HepG2 (cell line): ENCODE results near the gene CEACAM4. TPM values are rescaled to one million over a fixed set of nuclear protein-coding genes. Genes with fewer than 3 reads are reported as not detected.

Experiments used
- ATAC-seq: fragments of 200-7000 bp; cut with Tn5 transposase; 3 replicates; pipeline ENCODE4 v1.9.1; 2020; ENCODE audit warnings: mild to moderate bottlenecking, moderate library complexity
- BruUV-seq: library from RNA; stranded (reverse); fragments of 400-500 nt; replicated peaks from 2 replicates; lab custom pipeline; 2021; lab: Mats Ljungman, UMichigan
- CTCF ChIA-PET: fragments of 300-600 bp; formaldehyde crosslinking; extraction: SDS; loops from one replicate; lab custom pipeline; 2021; ENCODE audit warnings: low total read pairs, inconsistent platforms, low intra/inter-chr PET ratio; lab: Yijun Ruan, JAX
- POLR2A ChIA-PET: fragments of 350-600 bp; sonication (Branson Sonifier 250); formaldehyde crosslinking; loops from one replicate; lab custom pipeline; 2020; ENCODE audit warnings: antibody characterized with exemption, inconsistent platforms; lab: Yijun Ruan, JAX
- DNase-seq: peaks from one replicate; pipeline ENCODE4 v3.0.0-alpha.2; 2015; ENCODE audit warnings: low spot score
- FAIRE-seq: peaks from 3 replicates; lab custom pipeline; 2011; peaks lifted over from hg19 to GRCh38; lab: Jason Lieb, UNC
- H2AFZ ChIP-seq: one replicate; pipeline ENCODE4 v1.6.1; 2011; ENCODE audit warnings: low read length, inconsistent platforms
- H3K27ac ChIP-seq: fragments of 300-600 bp; 3 replicates; pipeline ENCODE4 v1.8.0; 2011; ENCODE audit warnings: mixed run types, mild to moderate bottlenecking, mixed read lengths, low read length, inconsistent platforms; ENCODE audit not compliant: insufficient read depth; ENCODE audit errors: extremely low read length
- H3K27me3 ChIP-seq, 2 experiments: fragments of 200-600 bp in 1 of 2; 2 replicates in 1 of 2; 3 replicates in 1 of 2; pipeline versions ENCODE4 v1.6.0 to v1.8.0; 2011; ENCODE audit warnings: low read length in 2 of 2, mild to moderate bottlenecking in 2 of 2, moderate library complexity in 2 of 2, inconsistent platforms in 1 of 2; ENCODE audit not compliant: insufficient read depth in 2 of 2, control insufficient read depth in 1 of 2
- H3K36me3 ChIP-seq, 2 experiments: fragments of 200-600 bp in 1 of 2; replicated peaks in 1 of 2; 2 replicates in 1 of 2; 3 replicates in 1 of 2; pipeline versions ENCODE4 v1.5.1 to v1.8.0; 2011; ENCODE audit warnings: low read length in 2 of 2, inconsistent platforms in 1 of 2; ENCODE audit not compliant: insufficient read depth in 2 of 2, control insufficient read depth in 1 of 2
- H3K4me1 ChIP-seq: 2 replicates; pipeline ENCODE4 v1.5.1; 2012; ENCODE audit warnings: low read length, inconsistent platforms; ENCODE audit not compliant: insufficient read depth
- H3K4me2 ChIP-seq: 2 replicates; pipeline ENCODE4 v1.6.0; 2011; ENCODE audit warnings: low read depth, low read length, inconsistent platforms
- H3K4me3 ChIP-seq, 3 experiments: fragments of 200-600 bp in 1 of 3; sonication (generic), shearing (Covaris generic) in 1 of 3; replicated peaks in 1 of 3; 2 replicates each; pipeline ENCODE4 v1.5.1; 2011 to 2016; ENCODE audit warnings: low read length in 3 of 3, inconsistent platforms in 2 of 3, low read depth in 2 of 3, mild to moderate bottlenecking in 2 of 3, control low read depth in 1 of 3, mixed read lengths in 1 of 3; ENCODE audit not compliant: insufficient read depth in 1 of 3
- H3K79me2 ChIP-seq: one replicate; pipeline ENCODE4 v1.6.1; 2011; ENCODE audit warnings: low read length, inconsistent platforms; ENCODE audit not compliant: insufficient read depth
- H3K9ac ChIP-seq: 2 replicates; pipeline ENCODE4 v1.6.0; 2011; ENCODE audit warnings: mild to moderate bottlenecking, low read depth, low read length, inconsistent platforms; ENCODE audit not compliant: insufficient read depth
- H3K9me3 ChIP-seq: 2 replicates; pipeline ENCODE4 v1.5.1; 2012; ENCODE audit warnings: mild to moderate bottlenecking, low read length
- H4K20me1 ChIP-seq: 2 replicates; pipeline ENCODE4 v1.6.0; 2011; ENCODE audit warnings: inconsistent platforms, mild to moderate bottlenecking, low read length, moderate library complexity; ENCODE audit not compliant: insufficient read depth
- BCL6 ChIP-seq: IDR thresholded peaks from 2 replicates; pipeline ENCODE4 v1.6.1; 2016; ENCODE audit warnings: missing genetic modification reagents, missing compliant biosample characterization
- CBFB ChIP-seq: sonication (generic); formaldehyde crosslinking; IDR thresholded peaks from 2 replicates; pipeline ENCODE4 v1.4.0; 2020; ENCODE audit warnings: missing genetic modification reagents
- GABPB1 ChIP-seq: IDR thresholded peaks from 2 replicates; pipeline ENCODE4 v1.6.1; 2016; ENCODE audit warnings: mild to moderate bottlenecking, missing genetic modification reagents, moderate library complexity, missing compliant biosample characterization
- HMGXB4 ChIP-seq, 2 experiments: sonication (generic) in 1 of 2; formaldehyde crosslinking in 1 of 2; IDR thresholded peaks; 2 replicates each; pipeline versions ENCODE4 v1.4.0 to v1.6.1; 2018 to 2020; ENCODE audit warnings: missing genetic modification reagents in 2 of 2, borderline replicate concordance in 1 of 2, low read depth in 1 of 2, mild to moderate bottlenecking in 1 of 2, missing biosample characterization in 1 of 2
- POLR2A ChIP-seq, 2 experiments: IDR thresholded peaks; 2 replicates each; pipeline ENCODE4 v1.6.1; 2011; ENCODE audit warnings: low read depth in 2 of 2, low read length in 2 of 2, mild to moderate bottlenecking in 1 of 2, moderate library complexity in 1 of 2; ENCODE audit not compliant: insufficient read depth in 1 of 2
- POLR2AphosphoS2 ChIP-seq: IDR thresholded peaks from 2 replicates; pipeline ENCODE4 v1.6.1; 2011; ENCODE audit warnings: low read depth, low read length, improper control_type of control experiment
- SIN3B ChIP-seq: fragments of 150-350 bp; IDR thresholded peaks from 2 replicates; pipeline ENCODE4 v1.6.1; 2014; ENCODE audit warnings: low read length
- TCF7 ChIP-seq: sonication (generic); IDR thresholded peaks from 2 replicates; pipeline ENCODE4 v1.6.1; 2016; ENCODE audit warnings: antibody characterized with exemption, low read depth
- TFDP2 ChIP-seq: sonication (generic); formaldehyde crosslinking; IDR thresholded peaks from 2 replicates; pipeline ENCODE4 v1.4.0; 2020; ENCODE audit warnings: missing genetic modification reagents
- WIZ ChIP-seq: sonication (generic); formaldehyde crosslinking; IDR thresholded peaks from 2 replicates; pipeline ENCODE4 v1.5.1; 2020; ENCODE audit warnings: mild to moderate bottlenecking, missing genetic modification reagents
- ZFP91 ChIP-seq: sonication (generic); formaldehyde crosslinking; IDR thresholded peaks from 2 replicates; pipeline ENCODE4 v1.9.0; 2022; ENCODE audit warnings: missing genetic modification reagents, mild to moderate bottlenecking, borderline replicate concordance
- ZNF138 ChIP-seq: sonication (generic); formaldehyde crosslinking; IDR thresholded peaks from 2 replicates; pipeline ENCODE4 v1.5.0; 2020; ENCODE audit warnings: mild to moderate bottlenecking, low read depth, missing genetic modification reagents
- ZNF574 ChIP-seq: sonication (generic); formaldehyde crosslinking; IDR thresholded peaks from 2 replicates; pipeline ENCODE4 v1.4.0; 2020; ENCODE audit warnings: missing genetic modification reagents
- ZNF644 ChIP-seq: IDR thresholded peaks from 2 replicates; pipeline ENCODE4 v1.6.1; 2016; ENCODE audit warnings: low read depth
- ZUFSP ChIP-seq: sonication (generic); formaldehyde crosslinking; IDR thresholded peaks from 2 replicates; pipeline ENCODE4 v1.9.0; 2021; ENCODE audit warnings: missing genetic modification reagents, mild to moderate bottlenecking, borderline replicate concordance
- WGBS: methylation state at CpG from one replicate; pipeline ENCODE4 v1.1.6; 2017; ENCODE audit warnings: low lambda C conversion rate; 5-methylcytosine and 5-hydroxymethylcytosine counted together
- in situ Hi-C: cut with HindIII; loops from 2 replicates; pipeline ENCODE4 v1.10.0; 2017; ENCODE audit warnings: low pct_unique_long_range_greater_than_20kb; ENCODE audit not compliant: extremely low pct_ligation_motif_present
- intact Hi-C: fragments of 100-400 bp; cut with micrococcal nuclease; formaldehyde crosslinking; loops from one replicate; pipeline ENCODE4 v1.10.0; 2022; ENCODE audit not compliant: unreplicated experiment
- polyA plus RNA-seq, 8 experiments: library from polyadenylated mRNA; depleted of rRNA in 3 of 8; stranded (reverse) in 7 of 8; unstranded in 1 of 8; fragments of >200 nt; fragmentation: Illumina TruSeq in 4 of 8; extraction: Trizol in 4 of 8; gene quantifications; 2 replicates each; pipeline versions ENCODE4 v1.2.1 to v1.2.3, GENCODE V29; 2011 to 2016; ENCODE audit warnings: low read depth in 4 of 8, missing spikeins in 1 of 8, mixed read lengths in 1 of 8; ENCODE audit not compliant: insufficient read depth in 1 of 8
- total RNA-seq, 5 experiments: library from RNA; depleted of rRNA; stranded (reverse); fragments of >200 nt; fragmentation: Illumina TruSeq; extraction: Trizol; gene quantifications; 2 replicates each; pipeline ENCODE4 v1.2.3, GENCODE V29; 2016; ENCODE audit warnings: low read depth in 1 of 5

The CEACAM4 gene
- total and polyA plus RNA-seq, 2 of the 13 experiments (the other 11 are each of a cell fraction or from before 2014, with no cell fraction given), result not detected

GRCh38 chr19:41621226-41621625, 5.6 kb downstream of the CEACAM4 start (continued):
- no peak for TF ChIP-seq POLR2AphosphoS2
- TF ChIP-seq, all 625 proteins: peak for 0

- no peak for FAIRE-seq
- intact Hi-C loops, result no loop called here
- POLR2A ChIA-PET, result no interaction called here
- TF ChIP-seq ZNF574 (CRISPR knock-in tag) (no peak), TCF7 (no peak), ZNF644 (CRISPR knock-in tag) (no peak), ZNF138 (CRISPR knock-in tag) (no peak), SIN3B (no peak), POLR2A (IDR thresholded peaks at IDR 0.05; ENCODE audit: insufficient read depth in 1 of 2, low read depth in 2 of 2, low read length in 2 of 2) (no peak), ZFP91 (CRISPR knock-in tag) (no peak), BCL6 (no peak), WIZ (CRISPR knock-in tag) (no peak), TFDP2 (CRISPR knock-in tag) (no peak), CBFB (CRISPR knock-in tag) (no peak), GABPB1 (CRISPR knock-in tag) (no peak), HMGXB4 (CRISPR knock-in tag; IDR thresholded peaks at IDR 0.05; ENCODE audit: borderline replicate concordance in 1 of 2, low read depth in 1 of 2) (no peak), ZUFSP (no peak)
Observed at GRCh38 chr19:41620171-41620570, 6.7 kb downstream of the CEACAM4 start.

More at GRCh38 chr19:41620171-41620570, 6.7 kb downstream of the CEACAM4 start:
- WGBS, result 0% methylated on average over 2 of the region's 5 CpGs
- Histone ChIP-seq H3K36me3 (no peaks in the 10 kb centered on the region), H3K27ac (no peak overlapping the region), H3K4me3 (no peak overlapping the region), H4K20me1 (no peaks in the 10 kb centered on the region), H3K4me1 (no peaks in the 10 kb centered on the region), H3K79me2 (no peaks in the 10 kb centered on the region), H2AFZ (no peak overlapping the region), H3K27me3 (peaks cover 0 to 4% of the 10 kb centered on the region in 2 experiments; a peak in 1 of 5 replicates), H3K9ac (no peak overlapping the region), H3K9me3 (no peaks in the 10 kb centered on the region), H3K4me2 (no peak overlapping the region)
- ATAC-seq, result no peak
- CTCF ChIA-PET, result no interaction called here
- BruUV-seq, result no TSS peak
- no peak for DNase-seq
- in situ Hi-C loops, result no loop called here
